Activated CD4-positive, alpha-beta T cell treated with anti-CD3 and anti-CD28 coated beads for 36 hours (primary cell): ENCODE data around the gene GOLIM4. TPM values are rescaled to one million over a fixed set of nuclear protein-coding genes. Genes with fewer than 3 reads are reported as not detected.
A peak's percentile ranks its signal among the peaks of the same experiment; 100 is the strongest.
"Not testable (repeated sequence)": the region's sequence is repeated elsewhere in the genome, so short reads cannot be mapped to it uniquely, and the experiment has no call there.

Experiments
- ATAC-seq: fragments of 200-7000 bp; cut with Tn5 transposase; one replicate; pipeline ENCODE4 v1.10.0; 2021; ENCODE audit warnings: mild to moderate bottlenecking, moderate library complexity
- CTCF ChIA-PET: fragments of 350-600 bp; sonication (Branson Sonifier 250); formaldehyde crosslinking; loops from one replicate; lab custom pipeline; 2021; ENCODE audit warnings: antibody characterized with exemption; lab: Charles Lee
- POLR2A ChIA-PET: fragments of 350-600 bp; sonication (Branson Sonifier 250); formaldehyde crosslinking; loops from one replicate; lab custom pipeline; 2021; ENCODE audit warnings: antibody characterized with exemption, inconsistent platforms; lab: Charles Lee
- DNase-seq: peaks from one replicate; pipeline ENCODE4 v3.0.0-alpha.2; 2020
- H3K27ac Mint-ChIP-seq: one replicate; pipeline ENCODE4 v1.8.0; 2021; ENCODE audit warnings: mixed read lengths
- H3K27me3 Mint-ChIP-seq: one replicate; pipeline ENCODE4 v1.8.0; 2021; ENCODE audit warnings: mixed read lengths
- H3K36me3 Mint-ChIP-seq: one replicate; pipeline ENCODE4 v1.8.0; 2021; ENCODE audit warnings: low read depth, mixed read lengths
- H3K4me1 Mint-ChIP-seq: one replicate; pipeline ENCODE4 v1.8.0; 2021; ENCODE audit warnings: mixed read lengths
- H3K4me3 Mint-ChIP-seq: one replicate; pipeline ENCODE4 v1.8.0; 2021; ENCODE audit warnings: mild to moderate bottlenecking, moderate library complexity, mixed read lengths
- H3K9me3 Mint-ChIP-seq: one replicate; pipeline ENCODE4 v1.8.0; 2021; ENCODE audit warnings: low read depth, mixed read lengths
- intact Hi-C, 2 experiments: fragments of 100-400 bp; cut with DNase I in 1 of 2; cut with micrococcal nuclease in 1 of 2; formaldehyde crosslinking; loops; one replicate each; pipeline versions ENCODE4 v1.14.2 to v1.15.1; 2022 to 2024; cut with DNase I, micrococcal nuclease
- total RNA-seq, 2 experiments: library from RNA; stranded (reverse); gene quantifications; one replicate each; pipeline ENCODE4 v1.2.3, GENCODE V29; 2021

GOLIM4 gene, protein sequence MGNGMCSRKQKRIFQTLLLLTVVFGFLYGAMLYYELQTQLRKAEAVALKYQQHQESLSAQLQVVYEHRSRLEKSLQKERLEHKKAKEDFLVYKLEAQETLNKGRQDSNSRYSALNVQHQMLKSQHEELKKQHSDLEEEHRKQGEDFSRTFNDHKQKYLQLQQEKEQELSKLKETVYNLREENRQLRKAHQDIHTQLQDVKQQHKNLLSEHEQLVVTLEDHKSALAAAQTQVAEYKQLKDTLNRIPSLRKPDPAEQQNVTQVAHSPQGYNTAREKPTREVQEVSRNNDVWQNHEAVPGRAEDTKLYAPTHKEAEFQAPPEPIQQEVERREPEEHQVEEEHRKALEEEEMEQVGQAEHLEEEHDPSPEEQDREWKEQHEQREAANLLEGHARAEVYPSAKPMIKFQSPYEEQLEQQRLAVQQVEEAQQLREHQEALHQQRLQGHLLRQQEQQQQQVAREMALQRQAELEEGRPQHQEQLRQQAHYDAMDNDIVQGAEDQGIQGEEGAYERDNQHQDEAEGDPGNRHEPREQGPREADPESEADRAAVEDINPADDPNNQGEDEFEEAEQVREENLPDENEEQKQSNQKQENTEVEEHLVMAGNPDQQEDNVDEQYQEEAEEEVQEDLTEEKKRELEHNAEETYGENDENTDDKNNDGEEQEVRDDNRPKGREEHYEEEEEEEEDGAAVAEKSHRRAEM
- total RNA-seq = 1 to 10 TPM; 3.2 to 4.1 TPM

DNA sequence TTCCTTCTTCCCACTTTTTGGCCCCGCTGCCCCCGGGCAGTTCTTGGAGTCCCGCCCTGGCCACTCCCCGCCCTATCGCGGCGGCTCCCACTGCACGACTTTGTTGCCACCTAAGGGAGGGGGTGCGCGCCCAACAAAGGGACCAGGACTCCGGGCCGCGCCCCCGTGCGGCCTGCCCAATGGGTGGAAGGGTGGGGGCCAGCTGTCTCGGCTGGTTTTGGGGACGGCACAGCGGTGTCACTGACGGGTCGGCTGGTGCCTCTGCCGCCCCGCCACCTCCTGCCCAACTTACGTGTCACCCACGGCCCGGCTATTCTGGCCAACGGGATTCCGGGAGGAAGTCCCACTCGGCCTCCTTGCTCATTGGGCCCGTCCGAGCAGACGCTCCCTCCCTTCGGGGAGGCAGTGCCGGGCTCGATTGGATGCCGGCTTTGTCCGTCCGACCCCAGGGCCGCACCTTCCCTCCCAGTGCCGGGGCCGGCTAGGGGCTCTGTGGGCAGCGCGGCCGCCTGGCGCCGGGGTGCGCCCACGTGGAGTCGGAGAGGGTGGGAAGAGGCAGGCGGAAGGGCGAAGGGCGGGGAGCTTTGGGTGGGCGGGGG is at the start of gene GOLIM4:
Gene GOLIM4, minus strand, starts transcription at position 314 of the 599 bp plus-strand sequence. CDS start 639 bp downstream, outside the sequence.
- Mint-ChIP-seq H3K27me3 (peaks cover 39% of the 10 kb centered on the region), H3K27ac (peak within 1 kb of the TSS; percentile 66), H3K36me3 (no peaks in the 10 kb centered on the region), H3K4me1 (peaks cover 10% of the 10 kb centered on the region), H3K4me3 (peak within 1 kb of the TSS; percentile 75), H3K9me3 (no peaks in the 10 kb centered on the region)
- intact Hi-C loops = loop anchor here (1.0 to 10.0 kb wide), 5 partner anchors 34 to 363 kb away; partner anchors contain the start of genes PDCD10 (in 2 of the 2) and SERPINI1 (in 1 of the 2)
- peak; percentile 75 for DNase-seq
- ATAC-seq = peak; percentile 81
- ChIA-PET CTCF (interaction anchor here (0.6 to 0.8 kb wide), 2 partner anchors 10 to 11 kb away, joined by 3 read pairs; no protein-coding TSS in a partner anchor), POLR2A (no interaction called here)

DNA sequence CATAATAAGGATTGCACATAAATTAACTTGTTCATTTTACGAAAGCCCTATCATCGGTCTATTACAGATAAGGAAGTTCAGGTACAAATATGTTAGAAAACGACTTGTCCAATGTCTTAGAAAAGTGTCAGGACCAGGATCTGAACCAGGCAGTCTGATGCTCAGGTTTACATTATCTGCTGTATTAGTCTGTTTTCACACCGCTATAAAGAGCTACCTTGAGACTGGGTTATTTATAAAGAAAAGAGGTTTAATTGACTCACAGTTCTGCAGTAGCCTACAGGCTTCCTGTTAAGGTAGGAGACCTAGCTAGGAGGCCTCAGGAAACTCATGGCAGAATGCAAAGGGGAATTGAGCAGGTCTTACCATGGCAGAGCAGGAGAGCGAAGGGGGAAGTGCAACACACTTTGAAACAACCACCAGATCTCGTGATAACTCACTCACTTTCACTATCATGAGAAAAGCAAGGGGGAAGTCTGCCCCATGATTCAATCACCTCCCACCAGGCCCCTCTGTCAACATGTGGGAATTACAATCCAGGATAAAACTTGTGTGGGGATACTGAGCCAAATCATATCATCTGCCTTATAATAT is 45.8 kb upstream of the GOLIM4 start:
- Mint-ChIP-seq H3K4me1 (no peaks in the 10 kb centered on the region), H3K27me3 (no peaks in the 10 kb centered on the region), H3K36me3 (no peaks in the 10 kb centered on the region), H3K9me3 (no peaks in the 10 kb centered on the region), H3K27ac (no peak overlapping the region), H3K4me3 (no peak overlapping the region)
- CTCF ChIA-PET = no interaction called here
- no peak for ATAC-seq
- POLR2A ChIA-PET = no interaction called here
- intact Hi-C loops = no loop called here
- DNase-seq = no peak

DNA sequence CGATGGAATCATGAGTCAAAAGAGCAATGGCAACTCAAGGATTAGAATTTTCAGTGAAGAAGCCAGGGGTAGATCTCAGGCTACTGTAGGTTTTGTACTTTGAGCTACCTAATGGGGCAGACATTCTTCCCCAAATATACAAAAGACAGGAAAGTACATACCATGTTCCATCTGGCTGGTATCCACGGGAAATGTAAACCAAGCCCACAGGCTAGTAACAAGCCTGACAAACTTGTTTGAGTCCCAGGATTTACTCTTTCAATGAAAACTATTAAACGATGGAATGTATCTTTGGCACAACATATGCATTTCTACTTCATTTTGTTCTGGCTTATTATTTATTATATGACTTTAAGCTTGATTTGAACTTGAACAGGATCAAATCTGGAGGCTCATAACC is 44.2 kb upstream of the GOLIM4 start:
- DNase-seq (no peak), ATAC-seq (no peak)
- Mint-ChIP-seq H3K9me3 (no peaks in the 10 kb centered on the region), H3K27me3 (no peaks in the 10 kb centered on the region), H3K4me3 (no peak overlapping the region), H3K36me3 (no peaks in the 10 kb centered on the region), H3K4me1 (no peaks in the 10 kb centered on the region), H3K27ac (no peak overlapping the region)
- POLR2A ChIA-PET = no interaction called here
- intact Hi-C loops = no loop called here
- CTCF ChIA-PET = no interaction called here

DNA sequence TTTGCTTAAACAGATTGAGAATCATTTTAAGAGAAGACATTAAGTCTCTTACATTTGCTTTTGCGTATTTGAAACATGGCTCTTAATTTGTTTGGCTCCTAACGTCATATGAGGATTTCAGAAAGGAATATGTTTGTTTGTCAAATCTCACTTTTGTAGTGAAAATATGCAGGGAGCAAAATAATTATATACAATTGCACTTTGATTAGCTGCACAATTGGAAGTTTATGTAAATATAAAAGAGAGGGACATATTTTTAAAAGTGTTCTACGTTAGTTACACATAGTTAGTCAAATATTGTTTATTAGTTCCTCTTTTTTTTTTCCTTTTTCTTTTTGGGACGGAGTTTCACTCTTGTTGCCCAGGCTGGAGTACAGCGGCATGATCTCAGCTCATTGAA is 42.7 kb upstream of the GOLIM4 start:
- no peaks in the 10 kb centered on the region for H3K4me1 Mint-ChIP-seq
- H3K4me3 Mint-ChIP-seq = no peak overlapping the region
- no peak for DNase-seq
- intact Hi-C loops = no loop called here
- ChIA-PET CTCF (no interaction called here), POLR2A (no interaction called here)
- no peaks in the 10 kb centered on the region for H3K9me3 Mint-ChIP-seq
- H3K27me3 Mint-ChIP-seq = no peaks in the 10 kb centered on the region
- no peaks in the 10 kb centered on the region for H3K36me3 Mint-ChIP-seq
- H3K27ac Mint-ChIP-seq = no peak overlapping the region
- ATAC-seq = no peak

DNA sequence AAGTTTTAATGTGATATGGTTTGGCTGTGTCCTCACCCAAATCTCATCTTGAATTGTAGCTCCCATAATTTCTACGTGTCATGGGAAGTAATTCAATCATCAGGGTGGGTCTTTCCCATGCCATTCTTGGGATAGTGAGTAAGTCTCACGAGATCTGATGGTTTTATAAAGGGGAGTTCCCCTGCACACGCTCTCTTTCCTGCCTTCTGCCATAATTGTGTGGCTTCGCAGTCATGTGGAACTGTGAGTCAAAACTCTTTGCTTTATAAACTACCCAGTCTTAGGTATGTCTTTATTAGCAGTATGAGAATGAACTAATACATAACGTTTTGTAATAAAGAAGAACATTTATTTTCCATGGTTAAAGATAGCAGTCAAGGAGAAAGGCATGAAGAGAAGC is 39.2 kb upstream of the GOLIM4 start:
- DNase-seq = no peak
- H3K36me3 Mint-ChIP-seq = no peaks in the 10 kb centered on the region
- ChIA-PET POLR2A (no interaction called here), CTCF (no interaction called here)
- no peaks in the 10 kb centered on the region for H3K27me3 Mint-ChIP-seq
- intact Hi-C loops = no loop called here
- no peak for ATAC-seq
- H3K4me1 Mint-ChIP-seq = no peaks in the 10 kb centered on the region
- H3K4me3 Mint-ChIP-seq = no peak overlapping the region
- peaks cover 2% of the 10 kb centered on the region for H3K9me3 Mint-ChIP-seq
- no peak overlapping the region for H3K27ac Mint-ChIP-seq

DNA sequence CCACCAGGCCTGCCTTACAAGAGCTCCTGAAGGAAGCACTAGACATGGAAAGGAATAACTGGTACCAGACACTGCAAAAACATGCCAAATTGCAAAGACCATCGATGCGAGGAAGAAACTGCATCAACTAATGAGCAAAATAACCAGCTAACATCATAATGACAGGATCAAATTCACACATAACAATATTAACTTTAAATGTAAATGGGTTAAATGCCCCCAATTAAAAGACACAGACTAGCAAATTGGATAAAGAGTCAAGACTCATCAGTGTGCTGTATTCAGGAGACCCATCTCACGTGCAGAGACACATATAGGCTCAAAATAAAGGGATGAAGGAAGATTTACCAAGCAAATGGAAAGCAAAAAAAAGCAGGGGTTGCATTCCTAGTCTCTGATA is 34.5 kb upstream of the GOLIM4 start:
- H3K4me1 Mint-ChIP-seq, DNase-seq, H3K27ac Mint-ChIP-seq, H3K27me3 Mint-ChIP-seq, H3K36me3 Mint-ChIP-seq, ATAC-seq, POLR2A ChIA-PET, CTCF ChIA-PET, H3K9me3 Mint-ChIP-seq, H3K4me3 Mint-ChIP-seq, intact Hi-C loops: not testable (repeated sequence)

DNA sequence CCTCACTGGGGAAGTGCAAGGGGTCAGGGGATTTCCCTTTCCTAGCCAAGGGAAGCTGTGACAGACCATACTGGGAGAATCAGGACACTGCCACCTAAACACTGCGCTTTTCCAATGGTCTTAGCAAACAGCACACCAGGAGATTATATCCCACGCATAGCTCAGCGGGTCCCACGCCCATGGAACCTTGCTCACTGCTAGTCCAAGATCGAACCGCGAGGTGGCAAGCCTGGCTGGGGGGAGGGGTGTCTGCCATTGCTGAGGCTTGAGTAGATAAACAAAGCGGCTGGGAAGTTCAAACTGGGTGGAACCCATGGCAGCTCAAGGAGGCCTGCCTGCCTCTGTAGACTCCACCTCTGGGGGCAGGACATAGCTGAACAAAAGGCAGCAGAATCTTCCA is 32.7 kb upstream of the GOLIM4 start:
- H3K27me3 Mint-ChIP-seq, H3K9me3 Mint-ChIP-seq, H3K27ac Mint-ChIP-seq, ATAC-seq, DNase-seq, H3K36me3 Mint-ChIP-seq, H3K4me3 Mint-ChIP-seq, H3K4me1 Mint-ChIP-seq, intact Hi-C loops, POLR2A ChIA-PET: not testable (repeated sequence)
- CTCF ChIA-PET = interaction anchor here (0.6 kb wide), 1 partner anchor 17 kb away, joined by 4 read pairs; no protein-coding TSS in a partner anchor

DNA sequence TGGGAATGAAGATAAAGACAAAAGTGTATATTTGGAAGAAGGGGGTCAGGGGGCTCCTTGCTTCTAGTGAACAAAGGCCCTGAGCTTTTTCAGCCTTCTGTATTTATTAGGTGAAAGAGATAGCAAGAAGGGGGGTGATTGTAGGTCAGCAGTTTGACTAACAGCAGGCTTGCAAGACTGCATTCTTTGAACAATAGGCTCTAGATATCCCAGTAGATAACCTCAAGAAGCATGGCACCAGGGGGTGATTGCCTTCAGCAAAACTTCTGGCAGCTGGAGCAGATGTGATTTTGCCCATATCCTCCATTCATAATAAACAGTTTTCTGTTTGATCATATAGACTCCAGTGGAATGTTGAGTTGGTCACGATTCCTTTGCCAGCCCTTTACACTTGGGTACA is 31.7 kb upstream of the GOLIM4 start:
- CTCF ChIA-PET = no interaction called here
- intact Hi-C loops = no loop called here
- peaks cover 8% of the 10 kb centered on the region for H3K27me3 Mint-ChIP-seq
- no peak for DNase-seq
- no peak overlapping the region for H3K4me3 Mint-ChIP-seq
- H3K4me1 Mint-ChIP-seq = no peaks in the 10 kb centered on the region
- no peak overlapping the region for H3K27ac Mint-ChIP-seq
- H3K9me3 Mint-ChIP-seq = peaks cover 6% of the 10 kb centered on the region
- ATAC-seq = no peak
- no peaks in the 10 kb centered on the region for H3K36me3 Mint-ChIP-seq
- POLR2A ChIA-PET = no interaction called here

DNA sequence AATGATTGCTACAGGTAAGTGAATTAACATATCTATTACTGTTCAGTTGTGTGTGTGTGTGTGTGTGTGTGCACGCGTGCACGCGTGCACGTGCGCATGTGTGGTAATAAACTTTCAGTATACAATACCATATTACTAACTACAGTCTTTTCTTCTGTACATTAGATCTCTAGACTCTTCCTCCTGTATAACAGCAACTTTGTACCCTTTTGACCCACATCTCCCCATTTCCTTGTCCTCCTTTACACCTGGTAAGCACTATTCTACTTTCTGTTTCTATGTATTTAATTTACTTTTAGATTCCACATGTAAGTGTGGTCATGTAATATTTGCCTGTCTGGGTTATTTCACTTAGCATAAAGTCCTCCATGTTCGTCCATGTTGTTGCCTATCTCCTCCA is 29.1 kb upstream of the GOLIM4 start:
- H3K36me3 Mint-ChIP-seq = no peaks in the 10 kb centered on the region
- ChIA-PET CTCF (interaction anchor here (0.6 kb wide), 1 partner anchor 785 kb away, joined by 3 read pairs; no protein-coding TSS in a partner anchor), POLR2A (no interaction called here)
- H3K9me3 Mint-ChIP-seq = peaks cover 4% of the 10 kb centered on the region
- DNase-seq = no peak
- no peak overlapping the region for H3K4me3 Mint-ChIP-seq
- peaks cover 8% of the 10 kb centered on the region for H3K27me3 Mint-ChIP-seq
- H3K27ac Mint-ChIP-seq = no peak overlapping the region
- H3K4me1 Mint-ChIP-seq = no peaks in the 10 kb centered on the region
- no peak for ATAC-seq
- intact Hi-C loops = no loop called here

DNA sequence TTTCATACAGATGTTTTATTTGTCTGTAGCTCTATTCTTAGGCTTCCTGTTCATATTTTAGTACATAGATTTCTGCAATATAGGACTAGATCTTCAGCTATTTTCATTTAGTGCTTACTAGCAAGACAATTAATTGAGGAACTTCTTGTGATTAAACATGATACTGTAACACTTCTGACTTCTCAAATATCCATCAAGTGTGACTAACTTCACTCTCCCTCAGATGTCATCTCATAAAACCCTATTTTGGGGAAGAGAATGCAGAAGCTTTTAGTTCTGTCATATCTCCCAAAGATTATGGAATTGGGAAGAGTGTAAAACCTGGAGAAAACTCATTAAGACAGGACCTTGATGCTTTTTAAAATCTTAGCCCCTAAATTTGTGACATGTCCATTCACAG is 28.6 kb upstream of the GOLIM4 start:
- no peaks in the 10 kb centered on the region for H3K4me1 Mint-ChIP-seq
- H3K9me3 Mint-ChIP-seq = peaks cover 4% of the 10 kb centered on the region
- no peak for DNase-seq
- ChIA-PET POLR2A (no interaction called here), CTCF (no interaction called here)
- no peak overlapping the region for H3K27ac Mint-ChIP-seq
- no peaks in the 10 kb centered on the region for H3K36me3 Mint-ChIP-seq
- H3K4me3 Mint-ChIP-seq = no peak overlapping the region
- H3K27me3 Mint-ChIP-seq = peaks cover 8% of the 10 kb centered on the region
- no peak for ATAC-seq
- intact Hi-C loops = no loop called here
